Endothelial cell (in vitro differentiated cells): ENCODE data around the gene CCDC112. TPM values are rescaled to one million over a fixed set of nuclear protein-coding genes. Genes with fewer than 3 reads are reported as not detected.
"Not testable (repeated sequence)": the region's sequence is repeated elsewhere in the genome, so short reads cannot be mapped to it uniquely, and the experiment has no call there.

Experiments used
- DNase-seq: peaks from one replicate; pipeline ENCODE4 v3.0.0; 2021; ENCODE audit warnings: low spot score
- H3K27ac Mint-ChIP-seq: one replicate; pipeline ENCODE4 v1.8.0; 2021; ENCODE audit warnings: mixed read lengths, inconsistent platforms; ENCODE audit not compliant: unreplicated experiment
- H3K27me3 Mint-ChIP-seq: one replicate; pipeline ENCODE4 v1.8.0; 2021; ENCODE audit warnings: mild to moderate bottlenecking, moderate library complexity, mixed read lengths, inconsistent platforms; ENCODE audit not compliant: unreplicated experiment
- H3K36me3 Mint-ChIP-seq: one replicate; pipeline ENCODE4 v1.8.0; 2021; ENCODE audit warnings: mild to moderate bottlenecking, low read depth, mixed read lengths, inconsistent platforms; ENCODE audit not compliant: unreplicated experiment
- H3K4me1 Mint-ChIP-seq: one replicate; pipeline ENCODE4 v1.8.0; 2021; ENCODE audit warnings: mild to moderate bottlenecking, mixed read lengths, inconsistent platforms; ENCODE audit not compliant: unreplicated experiment
- H3K4me3 Mint-ChIP-seq: one replicate; pipeline ENCODE4 v1.8.0; 2021; ENCODE audit warnings: mild to moderate bottlenecking, mixed read lengths, inconsistent platforms; ENCODE audit not compliant: unreplicated experiment
- H3K9me3 Mint-ChIP-seq: one replicate; pipeline ENCODE4 v1.8.0; 2021; ENCODE audit warnings: mixed read lengths, inconsistent platforms; ENCODE audit not compliant: unreplicated experiment
- total RNA-seq: library from RNA; stranded (reverse); fragmentation: NEBNext Ultra II Directional; extraction: Animal tissue kit (Norgen Biotek cat#: 25700); gene quantifications from one replicate; pipeline ENCODE4 v1.2.1, GENCODE V29; 2021; ENCODE audit not compliant: unreplicated experiment
- TF ChIP-seq, protein P1 (sequence below): fragments of 200-600 bp; sonication (generic); IDR thresholded peaks from one replicate; pipeline ENCODE4 v1.5.0; 2021; ENCODE audit warnings: antibody characterized with exemption; ENCODE audit not compliant: unreplicated experiment

The CCDC112 gene
- total RNA-seq, 1 donor from 2014 or later, result 7.2 TPM

DNA sequence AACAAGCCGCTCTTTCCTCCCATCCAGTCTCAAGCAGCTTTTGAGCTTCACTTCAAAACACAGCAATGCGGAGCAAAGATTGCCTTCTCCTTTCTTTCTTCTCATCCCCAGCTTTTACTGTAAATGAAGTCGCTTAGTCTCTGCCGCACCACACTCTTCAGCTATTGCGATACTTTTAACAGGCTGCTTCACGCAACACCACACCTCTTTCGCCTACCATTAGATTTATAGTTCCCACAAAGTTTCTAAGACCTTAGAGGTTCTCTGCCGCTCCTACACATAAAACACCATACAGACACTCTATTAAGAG is 34.5 kb downstream of the CCDC112 start:
- H3K27me3 Mint-ChIP-seq, result no peaks in the 10 kb centered on the region
- TF ChIP-seq, protein P1, sequence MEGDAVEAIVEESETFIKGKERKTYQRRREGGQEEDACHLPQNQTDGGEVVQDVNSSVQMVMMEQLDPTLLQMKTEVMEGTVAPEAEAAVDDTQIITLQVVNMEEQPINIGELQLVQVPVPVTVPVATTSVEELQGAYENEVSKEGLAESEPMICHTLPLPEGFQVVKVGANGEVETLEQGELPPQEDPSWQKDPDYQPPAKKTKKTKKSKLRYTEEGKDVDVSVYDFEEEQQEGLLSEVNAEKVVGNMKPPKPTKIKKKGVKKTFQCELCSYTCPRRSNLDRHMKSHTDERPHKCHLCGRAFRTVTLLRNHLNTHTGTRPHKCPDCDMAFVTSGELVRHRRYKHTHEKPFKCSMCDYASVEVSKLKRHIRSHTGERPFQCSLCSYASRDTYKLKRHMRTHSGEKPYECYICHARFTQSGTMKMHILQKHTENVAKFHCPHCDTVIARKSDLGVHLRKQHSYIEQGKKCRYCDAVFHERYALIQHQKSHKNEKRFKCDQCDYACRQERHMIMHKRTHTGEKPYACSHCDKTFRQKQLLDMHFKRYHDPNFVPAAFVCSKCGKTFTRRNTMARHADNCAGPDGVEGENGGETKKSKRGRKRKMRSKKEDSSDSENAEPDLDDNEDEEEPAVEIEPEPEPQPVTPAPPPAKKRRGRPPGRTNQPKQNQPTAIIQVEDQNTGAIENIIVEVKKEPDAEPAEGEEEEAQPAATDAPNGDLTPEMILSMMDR, result no peak

DNA sequence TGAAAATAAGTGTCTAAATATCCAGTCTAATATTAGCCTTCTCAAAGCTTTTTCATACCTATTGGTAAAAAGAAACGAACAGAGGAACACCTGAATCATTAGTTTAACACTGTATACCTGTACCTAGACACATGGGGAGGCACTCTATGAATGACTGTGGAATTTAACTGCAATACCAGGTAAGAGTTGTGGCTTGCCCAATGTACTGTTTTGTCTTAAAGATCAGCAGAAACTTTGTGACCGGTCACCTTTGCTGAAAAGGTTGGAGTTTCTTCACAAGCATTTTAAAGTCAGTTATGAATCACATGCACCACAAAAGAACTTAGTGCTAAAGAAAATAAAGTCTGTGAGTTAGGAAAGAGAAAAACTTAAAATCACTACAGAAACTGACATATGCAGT is 36.2 kb downstream of the CCDC112 start:
- peaks cover 3% of the 10 kb centered on the region for H3K36me3 Mint-ChIP-seq
- TF ChIP-seq, protein P1, result no peak
- H3K9me3 Mint-ChIP-seq, result no peaks in the 10 kb centered on the region
- peaks cover 30% of the 10 kb centered on the region for H3K4me1 Mint-ChIP-seq
- no peaks in the 10 kb centered on the region for H3K27me3 Mint-ChIP-seq
- H3K27ac Mint-ChIP-seq, result no peak overlapping the region
- DNase-seq, result no peak
- H3K4me3 Mint-ChIP-seq, result no peak overlapping the region

More for the DNA sequence above, 34.5 kb downstream of the CCDC112 start:
- H3K36me3 Mint-ChIP-seq, result peaks cover 3% of the 10 kb centered on the region
- peak overlapping the region; percentile 96 for H3K4me3 Mint-ChIP-seq
- DNase-seq, result no peak
- H3K9me3 Mint-ChIP-seq, result no peaks in the 10 kb centered on the region
- peaks cover 25% of the 10 kb centered on the region for H3K4me1 Mint-ChIP-seq
- peak overlapping the region; percentile 97 for H3K27ac Mint-ChIP-seq

GRCh38 chr5:115257981-115258380 is 38.5 kb downstream of the CCDC112 start:
- H3K4me3 Mint-ChIP-seq, result no peak overlapping the region
- no peak for DNase-seq
- no peaks in the 10 kb centered on the region for H3K27me3 Mint-ChIP-seq
- H3K4me1 Mint-ChIP-seq, result peaks cover 27% of the 10 kb centered on the region
- H3K36me3 Mint-ChIP-seq, result peaks cover 2% of the 10 kb centered on the region
- H3K27ac Mint-ChIP-seq, result no peak overlapping the region
- H3K9me3 Mint-ChIP-seq, result no peaks in the 10 kb centered on the region
- TF ChIP-seq, protein P1, result no peak

- not testable (repeated sequence) for H3K4me1 Mint-ChIP-seq, H3K36me3 Mint-ChIP-seq, DNase-seq, H3K9me3 Mint-ChIP-seq, H3K27me3 Mint-ChIP-seq, H3K4me3 Mint-ChIP-seq, H3K27ac Mint-ChIP-seq
Measured at GRCh38 chr5:115249379-115249778, 47.1 kb downstream of the CCDC112 start.

DNA sequence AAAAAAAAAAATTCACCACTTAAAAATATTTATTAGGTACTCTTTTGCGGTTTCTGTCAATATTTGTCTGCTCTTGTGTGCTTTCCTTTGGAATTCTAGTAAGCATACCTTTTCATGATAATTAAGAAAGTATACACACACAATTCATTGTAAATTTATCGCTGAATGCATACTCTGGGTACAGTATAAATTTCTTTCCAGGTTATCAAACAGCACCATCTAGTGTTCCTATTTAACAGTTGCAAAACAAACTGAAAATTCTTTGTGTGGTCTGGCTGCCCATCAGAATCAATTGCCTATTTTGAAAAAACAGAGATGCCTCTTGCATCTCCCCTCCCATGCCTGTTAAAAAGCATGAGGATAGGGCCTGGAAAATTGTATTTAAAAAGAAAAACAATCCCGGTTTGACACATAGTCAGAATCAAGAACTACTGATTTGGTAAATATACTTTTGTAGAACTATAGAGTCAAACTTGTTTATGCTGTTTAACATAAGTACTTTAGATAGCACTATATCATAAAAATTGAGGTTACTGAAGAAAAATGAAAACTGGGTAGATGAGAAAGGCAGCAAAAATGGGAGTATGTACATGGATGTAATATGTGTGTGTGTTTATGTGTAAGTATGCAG is 50.0 kb downstream of the CCDC112 start:
- TF ChIP-seq, protein P1, result peak; percentile 62
- H3K9me3 Mint-ChIP-seq, result no peaks in the 10 kb centered on the region
- H3K36me3 Mint-ChIP-seq, result peaks cover 4% of the 10 kb centered on the region

More for the DNA sequence above, 50.0 kb downstream of the CCDC112 start:
- Mint-ChIP-seq H3K27me3 (peaks cover 1% of the 10 kb centered on the region), H3K27ac (no peak overlapping the region), H3K4me1 (no peaks in the 10 kb centered on the region), H3K4me3 (no peak overlapping the region)
- no peak for DNase-seq
